Type B pancreatic cell (in vitro differentiated cells): ENCODE results near the gene ETS1. TPM values are rescaled to one million over a fixed set of nuclear protein-coding genes. Genes with fewer than 3 reads are reported as not detected.
A peak's percentile ranks its signal among the peaks of the same experiment; 100 is the strongest.

Source experiments
- DNase-seq: peaks from one replicate; pipeline ENCODE4 v3.0.0; 2021; ENCODE audit warnings: mixed read lengths; ENCODE audit not compliant: unreplicated experiment; ENCODE audit errors: extremely low spot score
- H3K27ac Mint-ChIP-seq: 2 replicates; pipeline ENCODE4 v1.8.0; 2021; ENCODE audit warnings: mild to moderate bottlenecking, mixed read lengths
- H3K27me3 Mint-ChIP-seq: 2 replicates; pipeline ENCODE4 v1.8.0; 2021; ENCODE audit warnings: mixed read lengths
- H3K36me3 Mint-ChIP-seq: 2 replicates; pipeline ENCODE4 v1.8.0; 2021; ENCODE audit warnings: mixed read lengths
- H3K4me1 Mint-ChIP-seq: one replicate; pipeline ENCODE4 v1.8.0; 2021; ENCODE audit warnings: mixed read lengths; ENCODE audit not compliant: unreplicated experiment
- H3K4me3 Mint-ChIP-seq: 2 replicates; pipeline ENCODE4 v1.8.0; 2021; ENCODE audit warnings: mild to moderate bottlenecking, mixed read lengths
- H3K9me3 Mint-ChIP-seq: 2 replicates; pipeline ENCODE4 v1.8.0; 2021; ENCODE audit warnings: mixed read lengths
- total RNA-seq: library from RNA; stranded (reverse); gene quantifications from 2 replicates; pipeline ENCODE4 v1.2.1, GENCODE V29; 2021; ENCODE audit warnings: low replicate concordance
- TF ChIP-seq, protein P1 (sequence below): fragments of 200-600 bp; sonication (generic); conservative IDR thresholded peaks from 2 replicates; pipeline ENCODE4 v1.5.0; 2021; ENCODE audit warnings: antibody characterized with exemption, mild to moderate bottlenecking

The ETS1 gene
- total RNA-seq, 1 donor from 2014 or later, result 40.6 TPM

DNA sequence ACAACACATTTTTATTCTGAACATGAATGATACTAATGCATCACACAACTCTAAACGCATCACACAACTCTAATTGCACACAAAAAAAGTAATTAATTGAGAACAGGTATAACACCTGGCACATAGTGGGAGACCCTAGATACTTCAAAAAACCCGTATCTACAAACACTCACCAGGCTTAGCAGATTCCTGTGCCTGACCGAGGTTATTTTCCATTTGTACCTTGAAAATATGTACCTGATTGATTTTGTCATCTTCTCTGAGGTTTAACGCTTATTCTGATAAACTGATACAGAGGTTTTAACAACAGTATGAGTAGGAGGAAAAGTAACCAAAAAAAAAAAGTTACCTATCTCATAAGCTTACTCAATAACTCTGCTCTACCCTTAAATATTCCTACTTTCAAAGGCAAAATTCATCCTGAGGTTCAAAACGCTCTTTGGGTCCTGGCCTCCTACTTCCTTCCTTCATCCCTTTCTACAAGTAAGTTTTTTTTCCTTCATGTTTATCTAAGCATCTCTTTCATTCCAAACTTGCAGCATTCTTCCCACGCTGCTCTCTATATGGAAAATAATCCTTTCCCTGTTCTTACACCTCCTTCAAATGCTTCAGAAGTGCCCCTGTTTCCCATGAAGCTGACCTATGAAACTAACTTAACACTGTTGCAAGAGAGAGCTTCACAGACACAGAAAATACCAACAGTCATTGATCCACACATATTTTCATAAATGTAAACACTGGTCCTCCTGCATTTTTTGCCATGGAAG, 73.3 kb downstream of the ETS1 start:
- H3K27ac Mint-ChIP-seq, result no peak overlapping the region
- peaks cover 7% of the 10 kb centered on the region for H3K36me3 Mint-ChIP-seq
- peaks cover 35% of the 10 kb centered on the region for H3K4me1 Mint-ChIP-seq
- DNase-seq, result no peak
- H3K4me3 Mint-ChIP-seq, result no peak overlapping the region
- peaks cover 6% of the 10 kb centered on the region for H3K27me3 Mint-ChIP-seq
- TF ChIP-seq, protein P1, sequence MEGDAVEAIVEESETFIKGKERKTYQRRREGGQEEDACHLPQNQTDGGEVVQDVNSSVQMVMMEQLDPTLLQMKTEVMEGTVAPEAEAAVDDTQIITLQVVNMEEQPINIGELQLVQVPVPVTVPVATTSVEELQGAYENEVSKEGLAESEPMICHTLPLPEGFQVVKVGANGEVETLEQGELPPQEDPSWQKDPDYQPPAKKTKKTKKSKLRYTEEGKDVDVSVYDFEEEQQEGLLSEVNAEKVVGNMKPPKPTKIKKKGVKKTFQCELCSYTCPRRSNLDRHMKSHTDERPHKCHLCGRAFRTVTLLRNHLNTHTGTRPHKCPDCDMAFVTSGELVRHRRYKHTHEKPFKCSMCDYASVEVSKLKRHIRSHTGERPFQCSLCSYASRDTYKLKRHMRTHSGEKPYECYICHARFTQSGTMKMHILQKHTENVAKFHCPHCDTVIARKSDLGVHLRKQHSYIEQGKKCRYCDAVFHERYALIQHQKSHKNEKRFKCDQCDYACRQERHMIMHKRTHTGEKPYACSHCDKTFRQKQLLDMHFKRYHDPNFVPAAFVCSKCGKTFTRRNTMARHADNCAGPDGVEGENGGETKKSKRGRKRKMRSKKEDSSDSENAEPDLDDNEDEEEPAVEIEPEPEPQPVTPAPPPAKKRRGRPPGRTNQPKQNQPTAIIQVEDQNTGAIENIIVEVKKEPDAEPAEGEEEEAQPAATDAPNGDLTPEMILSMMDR, result no peak
- peaks cover 5% of the 10 kb centered on the region for H3K9me3 Mint-ChIP-seq

DNA sequence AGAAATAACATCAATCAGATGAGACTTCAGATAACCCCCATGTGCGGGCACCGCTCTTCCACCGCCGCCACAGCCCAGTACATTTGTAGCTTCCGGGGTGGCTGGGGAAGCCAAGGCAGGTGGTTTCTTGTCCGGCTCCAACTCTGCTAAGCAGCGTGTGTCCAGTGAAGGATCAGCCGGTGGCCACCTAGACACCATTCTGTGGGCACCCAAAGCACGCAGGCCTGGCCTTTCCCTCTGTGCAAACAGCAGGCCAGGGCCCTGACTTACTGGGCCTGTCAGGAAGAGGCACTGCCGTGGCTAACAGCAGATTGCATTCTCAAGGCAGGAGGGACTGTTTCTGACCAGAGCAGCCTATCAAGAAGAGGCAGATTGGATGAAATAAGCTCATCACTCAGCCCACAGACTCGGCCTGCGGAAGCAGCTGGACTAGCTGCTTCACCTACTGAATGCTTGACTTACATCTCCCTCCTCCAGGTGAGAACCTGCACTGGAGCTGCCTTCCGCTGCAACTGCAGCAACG, 74.8 kb downstream of the ETS1 start:
- DNase-seq, result no peak
- Mint-ChIP-seq H3K27me3 (no peaks in the 10 kb centered on the region), H3K4me1 (peaks cover 29% of the 10 kb centered on the region), H3K9me3 (peaks cover 5% of the 10 kb centered on the region), H3K4me3 (no peak overlapping the region), H3K27ac (no peak overlapping the region), H3K36me3 (peaks cover 7% of the 10 kb centered on the region)
- TF ChIP-seq, protein P1, result no peak

DNA sequence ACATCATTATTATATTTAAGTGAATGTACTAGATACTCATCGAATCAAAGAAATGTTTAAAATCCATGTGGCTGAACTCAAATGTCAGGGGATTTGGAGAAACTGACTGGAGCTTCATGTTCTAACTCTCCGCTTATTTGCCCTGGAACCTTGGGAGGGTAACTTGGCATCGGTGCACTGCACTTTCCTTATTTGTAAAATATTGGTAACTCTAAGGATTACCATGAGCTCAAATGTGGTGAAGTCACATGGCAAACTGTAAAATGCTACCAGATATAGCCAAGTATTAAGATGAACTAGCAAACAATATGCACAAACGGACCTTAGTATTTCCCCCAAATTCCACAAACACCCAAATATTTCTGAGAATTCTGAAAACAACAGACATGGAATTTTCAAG, 75.6 kb downstream of the ETS1 start:
- Mint-ChIP-seq H3K27me3 (no peaks in the 10 kb centered on the region), H3K36me3 (peaks cover 7% of the 10 kb centered on the region), H3K27ac (no peak overlapping the region), H3K9me3 (peaks cover 5% of the 10 kb centered on the region), H3K4me1 (peaks cover 33% of the 10 kb centered on the region), H3K4me3 (no peak overlapping the region)
- TF ChIP-seq, protein P1, result no peak
- DNase-seq, result no peak

DNA sequence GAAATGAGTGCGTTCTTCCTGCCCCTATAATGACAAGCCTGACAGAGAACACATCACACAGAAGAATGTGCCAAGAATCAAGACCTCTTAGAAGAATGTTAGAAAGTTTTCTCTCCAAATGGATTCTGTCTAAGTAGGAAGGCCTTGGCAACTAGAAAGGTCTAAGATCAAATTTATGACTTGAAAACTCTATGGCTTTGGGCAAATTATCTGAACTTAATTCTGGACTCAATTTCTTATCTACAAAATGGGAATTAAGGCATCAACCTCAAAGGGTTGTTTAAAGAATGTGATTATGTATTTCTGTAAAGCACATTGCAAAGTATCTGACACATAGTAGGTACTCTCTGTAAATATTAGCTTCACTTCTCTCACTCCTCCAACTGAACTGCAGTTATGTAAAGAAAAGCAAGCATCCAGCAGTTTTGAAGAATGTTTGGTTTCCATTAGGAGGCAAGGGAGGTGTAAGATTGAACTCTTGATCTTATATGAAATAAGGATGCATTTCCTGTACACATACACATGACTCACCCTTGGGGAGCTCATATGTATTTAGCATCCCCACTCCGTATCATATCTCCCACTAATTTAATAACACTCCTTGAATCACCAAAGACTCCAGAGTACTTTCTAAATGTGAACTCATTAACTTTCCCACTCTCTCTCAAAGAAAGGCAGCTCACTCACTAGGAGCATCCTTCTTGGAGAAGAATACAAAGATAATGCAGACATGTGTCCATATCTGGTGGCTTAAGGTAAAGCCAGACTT, 77.6 kb downstream of the ETS1 start:
- TF ChIP-seq, protein P1, result no peak
- H3K4me3 Mint-ChIP-seq, result no peak overlapping the region
- peaks cover 28% of the 10 kb centered on the region for H3K4me1 Mint-ChIP-seq
- no peaks in the 10 kb centered on the region for H3K27me3 Mint-ChIP-seq
- peaks cover 11% of the 10 kb centered on the region for H3K36me3 Mint-ChIP-seq
- DNase-seq, result no peak
- H3K27ac Mint-ChIP-seq, result no peak overlapping the region
- H3K9me3 Mint-ChIP-seq, result peaks cover 5% of the 10 kb centered on the region

DNA sequence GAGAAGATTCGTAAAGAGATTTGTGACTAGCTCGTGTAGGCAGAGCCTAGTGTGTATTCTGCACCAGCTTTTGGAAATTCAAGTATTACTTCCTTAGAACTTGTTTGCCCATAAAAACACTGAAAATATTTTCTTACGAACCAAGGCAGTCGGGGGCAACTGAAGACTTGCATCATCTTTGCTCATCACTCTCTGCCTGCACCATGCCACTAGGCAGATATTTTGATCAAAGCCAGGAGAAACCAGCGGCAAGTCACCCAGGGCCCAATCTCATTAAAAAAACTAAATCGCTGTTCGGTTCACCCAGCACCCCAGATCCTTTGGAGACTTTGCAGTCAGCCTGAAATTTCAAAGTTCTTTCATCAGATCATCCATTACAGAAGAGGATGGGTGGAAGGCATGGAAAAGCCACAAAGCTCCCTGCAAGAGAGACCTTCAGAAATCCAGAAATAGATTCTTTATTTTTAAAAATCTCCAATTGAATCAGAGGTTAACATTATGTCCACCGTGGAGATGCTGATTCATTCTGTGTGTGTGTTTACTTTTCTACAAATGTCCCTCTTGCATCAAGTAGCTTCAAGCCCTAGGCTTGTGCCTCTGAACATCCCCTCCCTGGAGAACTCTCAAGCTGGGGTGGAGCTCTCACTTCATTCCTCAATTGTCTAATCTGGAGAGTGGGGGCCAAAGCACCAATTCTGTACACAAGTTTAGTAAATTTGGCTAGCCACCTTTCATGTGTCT, 78.4 kb downstream of the ETS1 start:
- Mint-ChIP-seq H3K4me1 (peaks cover 27% of the 10 kb centered on the region), H3K9me3 (no peaks in the 10 kb centered on the region), H3K27ac (no peak overlapping the region), H3K36me3 (peaks cover 7% of the 10 kb centered on the region), H3K27me3 (no peaks in the 10 kb centered on the region), H3K4me3 (peak overlapping the region; percentile 30)
- no peak for DNase-seq
- TF ChIP-seq, protein P1, result no peak
